HL-60 (cell line): ENCODE results near the gene RPGRIP1.

Source experiments
- DNase-seq, 2 experiments: peaks; one replicate each; pipeline ENCODE4 v3.0.0-alpha.2; 2010 to 2020; ENCODE audit warnings: low read depth in 1 of 2, low spot score in 1 of 2
- H3K27ac ChIP-seq: fragments of 250-450 bp; sonication (Bioruptor Pico); replicated peaks from 2 replicates; pipeline ENCODE4 v1.5.1; 2020; ENCODE audit warnings: mild to moderate bottlenecking, moderate library complexity
- H3K27me3 ChIP-seq: fragments of 250-450 bp; sonication (Bioruptor Pico); 2 replicates; pipeline ENCODE4 v1.5.1; 2021; ENCODE audit warnings: mild to moderate bottlenecking, moderate library complexity; ENCODE audit not compliant: insufficient read depth, poor library complexity, severe bottlenecking
- H3K4me3 ChIP-seq: replicated peaks from 2 replicates; pipeline ENCODE4 v1.5.1; 2011; ENCODE audit warnings: mild to moderate bottlenecking, control low read depth, low read length; ENCODE audit not compliant: insufficient read depth
- GABPA ChIP-seq: IDR thresholded peaks from 2 replicates; pipeline ENCODE4 v1.6.1; 2012; ENCODE audit warnings: low read depth
- POLR2AphosphoS5 ChIP-seq: IDR thresholded peaks from 2 replicates; pipeline ENCODE4 v1.6.1; 2012; ENCODE audit warnings: low read depth
- SPI1 ChIP-seq: IDR thresholded peaks from 2 replicates; pipeline ENCODE4 v1.6.1; 2012; ENCODE audit warnings: low read depth, mild to moderate bottlenecking, borderline replicate concordance
- TF ChIP-seq, protein P1 (sequence below): IDR thresholded peaks from 2 replicates; pipeline ENCODE4 v1.6.1; 2012; ENCODE audit warnings: low read depth; ENCODE audit not compliant: insufficient replicate concordance
- TF ChIP-seq, protein P2 (sequence below): IDR thresholded peaks from one replicate; pipeline ENCODE4 v1.5.1; 2011; ENCODE audit warnings: low read length, control low read depth, inconsistent platforms; ENCODE audit not compliant: insufficient read depth

Gene RPGRIP1

GRCh38 chr14:21263284-21264024 is 16.4 kb upstream of the RPGRIP1 start:
- H3K4me3 ChIP-seq: no peak overlapping the region
- H3K27ac ChIP-seq: no peak overlapping the region; the same call in 1 of the 2 replicates
- no peak for DNase-seq
- TF ChIP-seq, protein P1, sequence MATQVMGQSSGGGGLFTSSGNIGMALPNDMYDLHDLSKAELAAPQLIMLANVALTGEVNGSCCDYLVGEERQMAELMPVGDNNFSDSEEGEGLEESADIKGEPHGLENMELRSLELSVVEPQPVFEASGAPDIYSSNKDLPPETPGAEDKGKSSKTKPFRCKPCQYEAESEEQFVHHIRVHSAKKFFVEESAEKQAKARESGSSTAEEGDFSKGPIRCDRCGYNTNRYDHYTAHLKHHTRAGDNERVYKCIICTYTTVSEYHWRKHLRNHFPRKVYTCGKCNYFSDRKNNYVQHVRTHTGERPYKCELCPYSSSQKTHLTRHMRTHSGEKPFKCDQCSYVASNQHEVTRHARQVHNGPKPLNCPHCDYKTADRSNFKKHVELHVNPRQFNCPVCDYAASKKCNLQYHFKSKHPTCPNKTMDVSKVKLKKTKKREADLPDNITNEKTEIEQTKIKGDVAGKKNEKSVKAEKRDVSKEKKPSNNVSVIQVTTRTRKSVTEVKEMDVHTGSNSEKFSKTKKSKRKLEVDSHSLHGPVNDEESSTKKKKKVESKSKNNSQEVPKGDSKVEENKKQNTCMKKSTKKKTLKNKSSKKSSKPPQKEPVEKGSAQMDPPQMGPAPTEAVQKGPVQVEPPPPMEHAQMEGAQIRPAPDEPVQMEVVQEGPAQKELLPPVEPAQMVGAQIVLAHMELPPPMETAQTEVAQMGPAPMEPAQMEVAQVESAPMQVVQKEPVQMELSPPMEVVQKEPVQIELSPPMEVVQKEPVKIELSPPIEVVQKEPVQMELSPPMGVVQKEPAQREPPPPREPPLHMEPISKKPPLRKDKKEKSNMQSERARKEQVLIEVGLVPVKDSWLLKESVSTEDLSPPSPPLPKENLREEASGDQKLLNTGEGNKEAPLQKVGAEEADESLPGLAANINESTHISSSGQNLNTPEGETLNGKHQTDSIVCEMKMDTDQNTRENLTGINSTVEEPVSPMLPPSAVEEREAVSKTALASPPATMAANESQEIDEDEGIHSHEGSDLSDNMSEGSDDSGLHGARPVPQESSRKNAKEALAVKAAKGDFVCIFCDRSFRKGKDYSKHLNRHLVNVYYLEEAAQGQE: no peak
- TF ChIP-seq, protein P2, sequence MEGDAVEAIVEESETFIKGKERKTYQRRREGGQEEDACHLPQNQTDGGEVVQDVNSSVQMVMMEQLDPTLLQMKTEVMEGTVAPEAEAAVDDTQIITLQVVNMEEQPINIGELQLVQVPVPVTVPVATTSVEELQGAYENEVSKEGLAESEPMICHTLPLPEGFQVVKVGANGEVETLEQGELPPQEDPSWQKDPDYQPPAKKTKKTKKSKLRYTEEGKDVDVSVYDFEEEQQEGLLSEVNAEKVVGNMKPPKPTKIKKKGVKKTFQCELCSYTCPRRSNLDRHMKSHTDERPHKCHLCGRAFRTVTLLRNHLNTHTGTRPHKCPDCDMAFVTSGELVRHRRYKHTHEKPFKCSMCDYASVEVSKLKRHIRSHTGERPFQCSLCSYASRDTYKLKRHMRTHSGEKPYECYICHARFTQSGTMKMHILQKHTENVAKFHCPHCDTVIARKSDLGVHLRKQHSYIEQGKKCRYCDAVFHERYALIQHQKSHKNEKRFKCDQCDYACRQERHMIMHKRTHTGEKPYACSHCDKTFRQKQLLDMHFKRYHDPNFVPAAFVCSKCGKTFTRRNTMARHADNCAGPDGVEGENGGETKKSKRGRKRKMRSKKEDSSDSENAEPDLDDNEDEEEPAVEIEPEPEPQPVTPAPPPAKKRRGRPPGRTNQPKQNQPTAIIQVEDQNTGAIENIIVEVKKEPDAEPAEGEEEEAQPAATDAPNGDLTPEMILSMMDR: no peak
- TF ChIP-seq POLR2AphosphoS5: no peak
- no peak for TF ChIP-seq SPI1
- TF ChIP-seq GABPA: no peak
- no peaks in the 10 kb centered on the region for H3K27me3 ChIP-seq

GRCh38 chr14:21264025-21264801 is 15.7 kb upstream of the RPGRIP1 start:
- Histone ChIP-seq H3K27ac (peak overlapping the region; percentile 33), H3K27me3 (no peaks in the 10 kb centered on the region), H3K4me3 (no peak overlapping the region)
- TF ChIP-seq SPI1 (peak; percentile 74), POLR2AphosphoS5 (no peak)
- DNase-seq: no peak

- Histone ChIP-seq H3K4me3 (peak overlapping the region; percentile 74), H3K27me3 (no peaks in the 10 kb centered on the region), H3K27ac (peak overlapping the region; percentile 94)
- DNase-seq: no peak
- no peak for TF ChIP-seq POLR2AphosphoS5
- TF ChIP-seq SPI1: no peak
- TF ChIP-seq, protein P1: no peak
- TF ChIP-seq GABPA: no peak
- TF ChIP-seq, protein P2: no peak
These were observed 12.4 kb upstream of the RPGRIP1 start for GRCh38 chr14:21267431-21267845.

- TF ChIP-seq SPI1 (no peak), POLR2AphosphoS5 (no peak), GABPA (no peak)
- TF ChIP-seq, protein P2: no peak
- TF ChIP-seq, protein P1: no peak
- Histone ChIP-seq H3K27me3 (no peaks in the 10 kb centered on the region), H3K4me3 (peak overlapping the region; percentile 74), H3K27ac (peak overlapping the region; percentile 94)
- DNase-seq: no peak
These were observed 11.8 kb upstream of the RPGRIP1 start for GRCh38 chr14:21267886-21268616.
